GM21423 (cell line): Measurements from ENCODE around the gene PRR16.

Experiments used
- ATAC-seq: cut with Tn5 transposase; IDR thresholded peaks from one replicate; pipeline ENCODE4 v1.9.1; 2021; ENCODE audit warnings: mild to moderate bottlenecking, moderate library complexity; ENCODE audit not compliant: unreplicated experiment

The PRR16 gene

DNA sequence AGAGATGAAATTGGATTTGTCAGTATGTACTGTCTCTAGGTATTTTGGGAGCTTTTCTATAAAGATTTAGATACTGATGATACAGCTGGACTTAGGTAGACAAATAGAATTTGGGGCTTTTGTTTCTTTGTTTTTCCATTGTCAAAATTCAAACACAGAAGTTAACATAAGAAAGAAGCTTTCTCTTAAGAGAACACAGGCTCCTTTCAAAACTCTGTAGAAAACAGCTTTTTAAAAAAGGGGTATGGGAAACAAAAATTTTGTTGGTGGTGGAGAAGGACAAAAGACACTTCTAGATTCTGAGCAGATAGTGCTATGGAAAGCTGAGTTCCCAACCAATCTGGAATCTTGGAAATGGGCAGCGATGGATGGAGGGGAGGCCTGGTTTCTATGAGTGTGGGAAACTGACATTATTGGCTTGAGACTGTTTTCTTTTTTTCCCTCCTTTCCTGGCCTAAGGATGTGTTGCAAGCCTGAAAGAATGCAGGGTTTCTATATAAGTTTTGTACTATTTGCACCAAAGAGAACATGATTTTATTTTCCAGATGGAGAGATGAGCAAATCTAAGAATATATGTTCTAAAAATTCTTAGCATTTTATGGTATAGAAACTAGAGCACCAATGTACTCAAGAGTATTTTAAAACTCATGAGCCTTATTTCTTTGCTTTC lies 240.0 kb downstream of the PRR16 start:
- ATAC-seq: no peak

DNA sequence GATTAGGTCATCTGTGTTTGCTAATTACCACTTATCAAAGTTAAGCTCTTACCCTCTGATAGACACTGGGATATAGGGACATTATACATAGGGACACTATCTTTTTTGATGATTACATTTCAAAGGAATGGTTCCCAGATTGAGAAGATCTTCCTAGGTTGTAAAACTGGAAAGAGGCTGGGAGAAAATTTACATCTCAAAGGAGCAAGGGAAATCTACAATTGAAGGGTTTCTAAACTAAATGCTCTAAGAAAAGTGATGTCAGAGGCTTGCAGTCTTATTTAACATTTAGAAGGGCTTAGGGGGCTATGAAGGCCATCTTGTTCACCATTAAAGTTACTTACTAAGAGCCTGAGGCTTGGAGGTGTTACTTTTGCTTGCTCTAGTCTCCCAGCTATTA lies 242.8 kb downstream of the PRR16 start:
- no peak for ATAC-seq

DNA sequence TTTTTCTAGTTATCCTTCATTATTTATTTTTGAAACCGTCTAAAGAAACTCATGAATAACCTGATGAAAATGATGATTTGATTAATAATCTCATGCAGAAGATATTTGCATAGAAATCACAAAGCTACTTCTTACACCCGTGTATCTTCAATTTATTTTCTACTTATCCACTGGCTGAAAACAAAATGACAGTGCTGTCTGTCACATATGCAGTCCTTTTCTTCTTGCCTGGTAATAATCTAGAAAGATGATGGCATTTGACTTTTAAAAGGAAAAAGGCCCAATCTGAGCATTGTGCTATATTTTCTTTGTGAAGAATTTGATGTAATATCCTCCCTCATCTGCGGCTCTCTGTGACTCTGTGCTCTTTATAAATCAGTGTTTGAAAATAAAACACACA lies 253.3 kb downstream of the PRR16 start:
- ATAC-seq: no peak

DNA sequence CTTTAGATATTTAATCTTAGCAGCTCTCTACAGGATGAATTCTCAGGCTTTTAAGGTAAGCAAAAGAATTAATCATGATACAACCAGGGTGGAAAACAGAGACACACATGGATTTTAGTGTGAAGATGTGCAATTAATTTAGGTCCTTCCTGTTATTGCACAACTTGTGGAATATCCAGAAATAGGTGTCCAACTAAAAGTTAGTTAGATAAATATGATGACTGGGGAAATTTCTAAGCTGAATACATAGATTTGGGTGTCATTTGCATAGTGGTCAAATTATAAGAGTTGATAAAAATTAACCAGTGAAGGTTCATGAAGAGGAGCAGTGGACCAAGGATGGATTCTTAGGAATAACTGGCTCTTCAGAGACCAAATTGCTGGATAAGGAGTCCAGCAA lies 266.1 kb downstream of the PRR16 start:
- ATAC-seq: no peak

DNA sequence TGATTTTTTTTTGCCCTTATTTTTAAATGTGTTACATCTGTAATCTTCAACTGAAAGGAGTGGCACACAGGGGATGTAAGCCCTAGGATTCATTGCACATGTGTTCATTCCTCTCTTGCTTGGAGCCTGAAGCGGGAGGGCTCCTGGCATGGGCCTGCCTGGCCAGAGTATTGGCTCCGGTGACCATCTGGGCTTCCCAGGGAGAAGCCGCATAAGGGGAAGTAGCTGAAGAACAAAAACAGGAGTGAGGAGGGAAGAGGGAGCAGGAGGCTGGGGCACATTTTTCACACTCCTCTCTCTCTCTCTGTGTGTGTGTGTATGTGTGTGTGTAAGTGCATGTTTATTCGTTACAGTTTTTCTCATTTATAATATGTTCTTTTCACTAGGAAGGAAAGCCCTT lies 269.9 kb downstream of the PRR16 start:
- no peak for ATAC-seq

GRCh38 chr5:120735076-120735475 lies 271.0 kb downstream of the PRR16 start:
- ATAC-seq: no peak
